ENCODE measurements around the gene DDI2.

DNA sequence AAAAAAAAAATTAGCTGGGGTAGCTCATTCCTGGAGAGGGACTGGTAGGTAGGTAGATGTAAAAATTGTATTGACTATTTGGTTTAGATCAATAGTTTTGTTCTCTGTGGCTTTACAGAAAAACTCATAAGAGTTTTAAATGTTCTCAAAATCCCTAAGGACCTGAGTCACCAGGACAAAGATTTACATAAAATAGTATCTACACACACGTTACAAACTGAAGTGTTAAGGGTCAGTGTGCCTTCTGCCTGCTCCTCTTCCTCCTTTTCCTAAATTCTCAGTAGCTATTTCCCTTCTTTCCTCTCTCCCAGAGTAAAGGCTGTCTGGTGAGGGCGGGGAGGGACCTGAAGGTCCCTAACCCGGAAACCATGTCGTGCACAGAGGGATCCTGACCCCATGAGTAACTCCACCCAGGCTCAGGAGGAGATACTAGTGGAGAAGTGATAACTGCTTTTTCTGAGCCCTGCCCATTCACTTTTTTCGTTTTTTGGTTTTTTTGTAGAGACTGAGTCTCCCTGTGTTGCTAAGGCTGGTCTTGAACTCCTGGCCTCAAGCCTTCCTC, 74.9 kb downstream of the DDI2 start:
- TF ChIP-seq GATA2 (IDR thresholded peaks at IDR 0.05; ENCODE audit: low read depth, low read length), result no peak
- TF ChIP-seq GATA3 (IDR thresholded peaks at IDR 0.05; ENCODE audit: low read depth, low read length), result no peak

All from SH-SY5Y (cell line).